ENCODE measurements around the gene LRPPRC.
A peak's percentile ranks its signal among the peaks of the same experiment; 100 is the strongest.

The LRPPRC gene

DNA sequence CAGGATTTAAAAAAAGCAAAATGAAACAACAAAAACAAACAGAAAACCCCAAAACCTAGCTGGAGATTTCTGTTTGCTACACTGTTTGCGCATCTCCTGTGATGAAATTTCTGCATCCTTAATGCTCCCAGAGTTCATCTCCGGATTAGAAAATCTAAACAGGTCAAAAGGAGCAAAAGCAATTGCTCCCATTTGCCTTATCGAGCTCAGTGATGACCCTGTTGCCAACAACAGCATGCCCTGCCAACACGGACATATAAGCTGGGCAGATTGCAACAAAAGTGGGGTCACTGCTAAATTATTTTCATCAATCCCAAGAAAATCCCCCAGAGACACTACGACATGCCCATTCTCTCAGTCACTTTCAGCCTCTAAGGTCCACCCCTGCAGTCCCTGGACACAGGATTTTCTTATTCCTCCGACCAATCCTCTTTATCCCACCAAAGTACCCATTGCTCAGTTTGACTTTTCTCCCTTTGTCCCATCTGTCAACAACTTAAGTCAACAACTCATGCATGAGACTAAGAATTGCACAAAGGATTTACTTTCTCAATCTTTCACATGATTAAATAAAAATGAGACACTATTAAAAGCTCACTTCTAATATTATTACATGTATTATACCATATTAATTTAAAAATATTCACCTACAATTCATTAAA, 89.2 kb downstream of the LRPPRC start:
- TF ChIP-seq, protein P1, sequence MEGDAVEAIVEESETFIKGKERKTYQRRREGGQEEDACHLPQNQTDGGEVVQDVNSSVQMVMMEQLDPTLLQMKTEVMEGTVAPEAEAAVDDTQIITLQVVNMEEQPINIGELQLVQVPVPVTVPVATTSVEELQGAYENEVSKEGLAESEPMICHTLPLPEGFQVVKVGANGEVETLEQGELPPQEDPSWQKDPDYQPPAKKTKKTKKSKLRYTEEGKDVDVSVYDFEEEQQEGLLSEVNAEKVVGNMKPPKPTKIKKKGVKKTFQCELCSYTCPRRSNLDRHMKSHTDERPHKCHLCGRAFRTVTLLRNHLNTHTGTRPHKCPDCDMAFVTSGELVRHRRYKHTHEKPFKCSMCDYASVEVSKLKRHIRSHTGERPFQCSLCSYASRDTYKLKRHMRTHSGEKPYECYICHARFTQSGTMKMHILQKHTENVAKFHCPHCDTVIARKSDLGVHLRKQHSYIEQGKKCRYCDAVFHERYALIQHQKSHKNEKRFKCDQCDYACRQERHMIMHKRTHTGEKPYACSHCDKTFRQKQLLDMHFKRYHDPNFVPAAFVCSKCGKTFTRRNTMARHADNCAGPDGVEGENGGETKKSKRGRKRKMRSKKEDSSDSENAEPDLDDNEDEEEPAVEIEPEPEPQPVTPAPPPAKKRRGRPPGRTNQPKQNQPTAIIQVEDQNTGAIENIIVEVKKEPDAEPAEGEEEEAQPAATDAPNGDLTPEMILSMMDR (IDR thresholded peaks at IDR 0.05; ENCODE audit: extremely low read depth, missing control alignments) = no peak
- no peak for DNase-seq (ENCODE audit: low spot score)

GRCh38 chr2:43905871-43906270, 89.9 kb downstream of the LRPPRC start:
- TF ChIP-seq, protein P1 (IDR thresholded peaks at IDR 0.05; ENCODE audit: extremely low read depth, missing control alignments) = no peak
- DNase-seq (ENCODE audit: low spot score) = no peak

DNA sequence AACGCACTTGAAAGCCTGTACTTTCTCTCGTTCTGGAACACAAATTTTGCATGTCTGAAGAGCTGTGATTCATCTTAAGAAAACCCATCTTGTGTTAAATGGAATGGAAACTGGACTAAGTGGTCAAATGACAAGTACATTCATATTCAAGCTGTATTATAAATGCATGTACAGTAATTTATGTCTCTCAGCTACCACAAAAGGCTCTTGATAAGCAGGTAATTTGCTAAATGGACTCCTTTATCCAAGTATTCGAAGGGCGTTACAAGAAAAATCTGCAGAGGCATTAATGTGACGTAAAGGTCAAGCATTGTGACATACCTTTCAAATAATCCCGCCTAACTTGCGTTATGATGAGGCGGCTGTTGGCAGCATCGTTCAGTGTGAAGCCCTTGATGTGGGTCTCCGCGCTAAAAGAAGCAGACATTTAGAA, 90.4 kb downstream of the LRPPRC start:
- DNase-seq (ENCODE audit: low spot score) = peak; percentile 8
- TF ChIP-seq, protein P1 (IDR thresholded peaks at IDR 0.05; ENCODE audit: extremely low read depth, missing control alignments) = no peak

- DNase-seq (ENCODE audit: low spot score) = no peak
- TF ChIP-seq, protein P1 (IDR thresholded peaks at IDR 0.05; ENCODE audit: extremely low read depth, missing control alignments) = no peak
These were observed 96.2 kb downstream of the LRPPRC start for GRCh38 chr2:43899589-43899988.

- TF ChIP-seq, protein P1 (IDR thresholded peaks at IDR 0.05; ENCODE audit: extremely low read depth, missing control alignments) = no peak
These were observed 96.9 kb downstream of the LRPPRC start for GRCh38 chr2:43898838-43899346.

DNA sequence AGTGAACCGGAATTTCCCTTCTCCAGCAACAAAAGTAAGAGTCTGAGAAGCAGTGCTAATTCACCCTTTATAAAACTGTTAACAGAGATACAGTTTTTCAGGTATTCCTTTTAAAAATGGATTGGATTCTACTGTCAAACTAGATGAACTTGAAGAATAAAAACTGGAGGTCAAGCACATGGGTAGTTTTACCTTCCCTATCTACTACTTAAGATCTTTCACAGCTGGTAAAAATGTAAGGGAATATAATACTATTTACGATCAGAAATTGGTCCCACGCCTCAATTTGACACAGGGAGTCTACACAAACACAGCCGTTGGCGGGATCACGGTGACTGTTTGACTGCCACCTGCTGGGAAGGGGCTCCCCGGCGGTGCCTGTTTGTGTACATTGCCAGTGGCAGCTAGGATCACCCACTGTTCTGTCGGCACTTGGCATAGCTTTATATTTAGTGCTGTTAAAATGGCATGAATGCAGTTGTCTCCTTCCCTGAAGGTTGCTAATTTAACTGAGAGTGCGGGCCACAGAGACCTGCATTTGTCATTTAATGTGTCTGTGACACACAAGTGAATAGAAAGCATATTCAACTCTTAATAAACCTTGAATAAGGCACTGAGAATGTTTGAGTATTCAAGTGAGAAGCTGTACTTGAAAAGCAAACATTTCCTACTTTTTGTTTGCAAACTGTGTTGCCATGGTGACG, 97.5 kb downstream of the LRPPRC start:
- TF ChIP-seq, protein P1 (IDR thresholded peaks at IDR 0.05; ENCODE audit: extremely low read depth, missing control alignments) = no peak

More at GRCh38 chr2:43898838-43899346, 96.9 kb downstream of the LRPPRC start:
- DNase-seq (ENCODE audit: low spot score) = no peak

GRCh38 chr2:43897492-43897891, 98.3 kb downstream of the LRPPRC start:
- no peak for DNase-seq (ENCODE audit: low spot score)
- TF ChIP-seq, protein P1 (IDR thresholded peaks at IDR 0.05; ENCODE audit: extremely low read depth, missing control alignments) = no peak

More for the DNA sequence above, 97.5 kb downstream of the LRPPRC start:
- no peak for DNase-seq (ENCODE audit: low spot score)
